HG03039 (cell line): Measurements from ENCODE around the gene NDST4.
A peak's percentile ranks its signal among the peaks of the same experiment; 100 is the strongest.

Experiments
- ATAC-seq: cut with Tn5 transposase; IDR thresholded peaks from one replicate; pipeline ENCODE4 v1.9.1; 2021; ENCODE audit warnings: mild to moderate bottlenecking, moderate library complexity; ENCODE audit not compliant: unreplicated experiment

NDST4 gene

DNA sequence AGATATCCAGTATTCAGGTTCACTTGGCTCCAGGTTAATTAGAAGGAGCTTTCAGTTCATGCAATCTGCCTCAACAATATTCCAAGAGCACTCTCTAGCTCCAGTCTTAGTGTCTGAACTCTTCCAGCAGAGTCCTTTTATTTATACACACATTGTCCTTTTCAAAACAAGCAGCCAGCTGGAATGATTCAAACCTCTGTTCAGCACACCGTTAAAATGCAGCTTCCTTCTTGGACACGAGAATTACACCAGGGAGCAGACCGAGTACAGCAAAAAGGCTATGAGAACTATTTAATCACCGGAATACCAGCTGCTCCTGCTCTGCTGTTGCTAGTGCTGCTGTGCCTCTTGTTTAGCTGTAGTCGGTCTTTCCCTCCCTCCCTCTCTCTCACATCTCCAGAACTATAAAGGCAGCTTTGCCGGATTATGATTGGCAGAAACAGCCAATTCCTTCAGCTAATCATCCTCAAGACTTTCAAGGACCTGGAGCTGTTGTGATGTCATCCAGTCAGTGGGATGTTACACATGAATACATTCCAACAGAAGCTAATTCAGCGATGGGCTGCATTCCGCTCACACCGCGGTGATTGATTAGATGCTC is at the start of gene NDST4:
NDST4 (minus strand) TSS at position 115 of the 601 bp plus-strand sequence. CDS start 36,584 bp downstream, outside the sequence.
- no peak for ATAC-seq

DNA sequence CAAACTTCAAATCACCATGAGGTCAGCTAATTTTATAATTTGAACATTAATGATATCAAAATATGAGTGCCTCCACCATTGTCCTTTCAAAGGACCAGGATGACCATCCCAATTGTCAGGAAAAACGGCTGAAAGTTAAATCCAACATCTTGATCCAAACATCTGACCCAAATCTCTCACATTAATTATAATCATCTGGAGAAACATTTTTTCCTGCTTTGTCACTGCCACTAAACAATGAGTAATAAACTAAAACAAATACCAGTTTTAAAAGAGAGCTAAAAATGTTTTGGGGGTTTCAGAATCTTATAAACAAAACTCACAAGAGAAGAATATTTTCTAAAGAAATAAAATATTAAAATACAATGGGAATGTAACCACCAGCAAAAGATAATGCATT is 45.7 kb upstream of the NDST4 start:
- no peak for ATAC-seq

DNA sequence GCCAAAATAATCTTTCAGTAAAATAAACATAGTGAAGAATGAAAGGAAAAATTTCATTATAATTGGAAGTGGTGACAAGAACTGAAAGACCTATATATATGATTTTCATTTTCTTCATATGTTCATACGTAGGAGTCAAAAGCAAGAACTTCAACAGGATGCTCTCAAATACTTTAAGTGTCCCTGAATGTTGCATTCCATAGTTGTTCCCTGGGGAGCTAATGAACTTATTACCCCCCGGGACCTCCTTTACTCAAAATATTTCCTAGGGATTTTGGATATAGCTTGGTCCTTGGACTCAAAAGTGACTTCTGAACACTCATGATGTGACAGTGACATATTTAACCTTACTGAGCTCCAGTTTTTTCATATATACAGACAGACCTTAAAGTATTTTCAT is 44.9 kb upstream of the NDST4 start:
- no peak for ATAC-seq

DNA sequence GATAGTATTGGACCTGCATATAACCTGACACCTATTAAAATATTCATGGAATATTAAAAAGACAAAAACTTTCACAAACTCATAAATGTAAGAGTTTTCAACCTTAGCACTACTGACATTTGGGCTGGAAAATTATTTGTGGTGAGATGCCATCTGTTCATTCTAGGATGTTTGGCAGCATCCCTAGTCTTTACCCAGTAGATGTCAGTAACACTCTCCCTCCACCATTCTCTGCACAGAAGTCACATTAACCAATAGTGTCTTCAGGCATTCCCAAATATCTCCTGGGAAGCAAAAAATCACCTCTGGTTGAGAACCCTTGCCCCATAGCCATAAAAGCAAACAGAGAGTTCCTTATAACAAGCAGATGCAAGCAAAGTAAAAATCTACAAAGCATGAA is 41.4 kb upstream of the NDST4 start:
- no peak for ATAC-seq

DNA sequence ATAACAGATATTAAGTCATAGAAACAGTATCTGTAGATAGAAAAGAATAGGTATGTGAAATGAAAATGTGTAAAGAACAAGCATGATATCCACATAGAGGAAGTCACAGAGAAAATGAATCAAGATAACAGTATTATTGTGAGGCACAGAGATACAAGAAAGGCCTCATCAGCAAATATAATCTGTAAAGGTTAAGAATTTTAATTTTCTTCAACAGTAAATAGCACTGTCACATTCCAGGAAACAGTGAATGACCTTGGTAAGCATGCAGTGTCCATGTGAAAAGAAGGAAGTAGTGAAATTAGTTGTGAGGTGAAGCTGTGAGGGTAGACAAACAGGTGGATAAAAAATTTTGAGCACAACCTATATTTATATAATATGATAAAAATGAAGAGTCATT is 39.5 kb upstream of the NDST4 start:
- no peak for ATAC-seq

DNA sequence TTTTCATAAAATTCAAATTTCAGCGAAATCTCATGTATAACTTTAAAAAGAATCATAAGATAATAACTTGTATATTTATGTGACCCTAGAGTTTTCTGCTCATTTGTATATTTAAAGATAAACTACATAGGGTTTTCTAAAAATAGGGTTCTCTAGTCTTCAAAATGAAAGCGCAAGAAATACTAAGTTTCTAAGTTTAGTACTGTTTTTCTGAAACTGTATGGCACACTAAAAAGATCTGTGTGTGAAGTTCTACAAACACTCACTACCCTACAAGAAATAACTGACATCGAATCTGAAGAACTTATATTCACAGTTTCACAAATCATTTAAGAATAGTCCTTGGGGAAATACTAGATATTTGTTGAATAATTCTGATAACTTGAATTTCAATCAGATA is 38.7 kb upstream of the NDST4 start:
- peak; percentile 68 for ATAC-seq

DNA sequence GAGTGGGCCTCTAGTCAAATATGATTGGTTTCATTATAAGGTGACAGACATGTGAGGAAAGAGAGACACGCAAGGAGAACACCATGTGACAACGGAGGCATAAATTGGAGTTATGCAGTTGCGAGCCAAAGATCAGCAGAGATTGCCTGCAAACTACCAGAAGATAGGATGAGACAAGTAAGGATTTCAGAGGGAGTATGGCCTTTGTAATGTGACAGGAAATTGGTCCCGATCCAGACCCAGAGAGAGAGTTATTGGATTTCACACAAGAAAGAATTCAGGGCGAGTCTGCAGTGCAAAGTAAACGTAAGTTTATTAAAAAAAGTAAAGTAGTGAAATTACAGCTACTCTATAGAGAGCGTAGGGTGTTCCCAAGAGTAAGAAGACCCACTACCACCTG is 35.7 kb upstream of the NDST4 start:
- no peak for ATAC-seq

DNA sequence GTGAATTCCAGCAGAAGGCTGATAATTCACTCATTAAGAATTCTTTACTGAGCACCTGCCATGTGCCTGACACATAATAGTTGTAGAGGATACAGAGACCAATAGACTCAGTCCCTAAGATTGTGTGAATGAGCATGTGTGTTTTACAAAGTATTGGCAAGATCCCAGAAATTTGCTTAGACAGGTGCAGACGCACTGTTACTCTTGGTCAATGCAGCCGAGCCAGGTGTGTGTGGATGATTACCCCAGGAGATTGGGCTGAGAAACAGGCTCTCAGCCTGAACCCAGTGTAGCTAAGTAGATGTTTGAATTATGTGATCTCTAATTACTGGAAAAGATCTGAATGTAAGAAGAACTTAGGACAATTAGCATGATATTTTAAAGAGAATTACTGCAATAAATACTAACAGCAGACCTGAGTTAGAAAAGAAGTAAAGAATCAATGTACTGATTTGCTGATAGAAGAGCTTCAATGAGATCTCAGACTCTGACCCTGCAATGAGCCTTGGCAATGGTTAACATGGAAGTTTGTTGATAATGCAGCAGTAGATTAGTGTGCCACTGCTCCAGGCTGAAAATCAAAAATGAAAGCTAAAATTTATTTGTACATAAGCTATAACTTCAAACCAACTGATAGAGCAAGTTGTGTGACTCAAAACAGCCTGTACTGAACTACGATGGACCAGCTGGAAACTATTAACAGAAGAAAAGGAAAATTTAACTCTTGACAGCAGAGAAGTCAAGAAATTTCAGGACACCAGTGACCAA is 32.2 kb upstream of the NDST4 start:
- ATAC-seq: no peak

DNA sequence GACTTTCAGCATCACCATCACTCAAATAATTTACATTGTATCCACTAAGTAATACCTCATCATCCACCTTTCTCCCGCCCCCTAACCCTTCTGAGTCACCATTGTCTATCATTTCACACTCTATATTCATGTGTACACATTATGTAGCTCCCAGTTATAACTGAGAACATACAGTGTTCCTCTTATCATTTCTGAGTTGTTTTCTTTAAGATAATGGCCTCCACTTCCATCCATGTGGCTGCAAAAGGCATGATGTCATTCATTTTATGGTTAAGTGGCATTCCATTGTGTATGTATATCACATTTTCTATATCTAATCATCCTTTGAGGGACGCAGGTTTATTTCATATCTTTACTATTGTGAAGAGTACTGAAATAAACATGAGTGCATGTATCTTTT is 14.6 kb upstream of the NDST4 start:
- no peak for ATAC-seq

DNA sequence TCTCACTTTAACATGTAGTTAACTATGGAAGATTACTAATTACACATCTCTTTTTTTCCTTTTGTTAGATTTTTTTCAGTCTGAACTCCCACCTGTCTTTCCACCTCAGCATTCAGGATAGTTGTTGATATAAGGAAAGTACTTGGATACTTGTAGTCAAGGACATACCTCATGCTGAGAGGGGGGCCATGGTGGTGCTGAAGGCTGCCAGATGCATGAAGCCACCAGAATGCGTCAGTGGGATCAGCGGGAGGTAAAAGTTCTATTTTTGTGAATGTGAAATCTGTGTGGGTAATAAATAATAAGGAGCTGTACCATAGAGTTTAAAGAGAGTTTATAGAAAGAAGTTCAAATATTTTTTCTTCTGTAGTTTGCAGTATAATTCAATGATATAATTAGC is 13.1 kb upstream of the NDST4 start:
- ATAC-seq: no peak

DNA sequence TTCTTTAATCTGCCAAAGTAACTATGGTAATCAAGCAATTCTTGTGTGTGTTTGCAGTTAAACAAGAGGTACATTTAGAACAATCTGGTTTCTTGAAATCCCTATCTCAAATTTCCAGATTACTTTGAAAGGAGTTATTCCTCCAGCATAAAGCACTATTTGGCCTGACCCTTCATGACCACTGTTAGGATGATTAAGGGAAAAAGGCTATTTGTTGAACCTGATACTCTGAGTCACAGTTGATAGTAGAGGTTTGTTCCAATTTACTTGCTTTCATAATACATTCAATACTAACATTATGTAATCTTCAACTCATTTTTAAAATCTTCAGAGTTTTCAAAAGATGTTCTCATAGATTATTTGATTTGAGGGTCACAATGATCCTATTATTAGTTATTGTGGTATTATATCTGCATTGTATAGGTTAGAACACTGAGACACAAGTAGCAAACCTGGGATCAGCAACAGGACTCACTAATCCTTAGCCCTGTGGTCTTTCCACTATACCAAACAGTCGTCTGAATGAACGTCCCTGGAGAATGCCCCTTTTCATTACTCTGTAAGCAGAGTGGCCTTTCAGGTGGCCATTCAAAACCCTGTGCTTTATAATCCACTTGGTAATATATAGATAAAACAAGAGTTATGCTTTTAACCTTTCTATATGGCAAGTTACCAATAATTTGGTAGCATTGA is 8.1 kb upstream of the NDST4 start:
- ATAC-seq: no peak

DNA sequence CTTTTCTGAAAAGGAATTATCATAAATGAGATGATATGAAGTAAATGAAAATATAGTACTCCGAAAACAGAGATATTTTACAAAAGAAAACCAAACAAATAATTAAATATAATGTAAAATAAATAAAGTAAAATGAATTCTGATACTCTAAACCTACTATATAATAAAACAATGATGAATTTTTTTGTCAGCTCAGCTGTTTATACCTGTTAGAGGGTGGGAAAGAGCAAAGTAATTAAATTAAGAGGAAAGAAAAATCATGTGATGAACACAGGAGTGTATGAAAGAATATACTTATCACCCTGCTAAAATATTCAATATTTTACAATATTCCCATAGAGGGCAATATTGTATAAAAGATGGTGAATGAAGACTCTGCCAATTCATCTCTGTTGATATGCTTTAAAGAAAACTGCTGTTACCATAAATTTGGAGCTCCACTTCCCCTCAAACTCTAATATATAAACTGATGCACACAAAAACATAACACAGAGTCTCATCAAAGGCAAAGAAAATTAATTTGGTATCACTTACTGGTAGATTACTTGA is 6.5 kb upstream of the NDST4 start:
- ATAC-seq: no peak

DNA sequence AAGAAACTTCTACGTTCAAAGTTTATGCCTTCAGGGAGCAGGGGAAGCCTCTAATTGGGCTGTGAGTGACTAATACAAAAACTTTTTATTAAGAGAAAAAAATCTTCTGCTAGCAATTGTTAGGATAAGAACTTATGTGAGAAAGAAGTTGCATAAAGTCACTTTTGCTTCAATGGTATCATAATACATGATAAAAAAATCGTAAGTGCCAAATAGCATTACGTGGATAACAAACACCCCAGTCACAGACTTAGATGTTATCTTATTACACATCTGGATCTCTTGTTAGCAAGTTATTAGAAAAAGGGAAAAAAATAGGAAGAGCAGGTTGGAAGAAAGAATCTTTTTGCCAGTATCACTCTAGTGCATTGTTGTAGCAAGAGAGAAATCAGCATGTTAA is 4.2 kb upstream of the NDST4 start:
- ATAC-seq: no peak

DNA sequence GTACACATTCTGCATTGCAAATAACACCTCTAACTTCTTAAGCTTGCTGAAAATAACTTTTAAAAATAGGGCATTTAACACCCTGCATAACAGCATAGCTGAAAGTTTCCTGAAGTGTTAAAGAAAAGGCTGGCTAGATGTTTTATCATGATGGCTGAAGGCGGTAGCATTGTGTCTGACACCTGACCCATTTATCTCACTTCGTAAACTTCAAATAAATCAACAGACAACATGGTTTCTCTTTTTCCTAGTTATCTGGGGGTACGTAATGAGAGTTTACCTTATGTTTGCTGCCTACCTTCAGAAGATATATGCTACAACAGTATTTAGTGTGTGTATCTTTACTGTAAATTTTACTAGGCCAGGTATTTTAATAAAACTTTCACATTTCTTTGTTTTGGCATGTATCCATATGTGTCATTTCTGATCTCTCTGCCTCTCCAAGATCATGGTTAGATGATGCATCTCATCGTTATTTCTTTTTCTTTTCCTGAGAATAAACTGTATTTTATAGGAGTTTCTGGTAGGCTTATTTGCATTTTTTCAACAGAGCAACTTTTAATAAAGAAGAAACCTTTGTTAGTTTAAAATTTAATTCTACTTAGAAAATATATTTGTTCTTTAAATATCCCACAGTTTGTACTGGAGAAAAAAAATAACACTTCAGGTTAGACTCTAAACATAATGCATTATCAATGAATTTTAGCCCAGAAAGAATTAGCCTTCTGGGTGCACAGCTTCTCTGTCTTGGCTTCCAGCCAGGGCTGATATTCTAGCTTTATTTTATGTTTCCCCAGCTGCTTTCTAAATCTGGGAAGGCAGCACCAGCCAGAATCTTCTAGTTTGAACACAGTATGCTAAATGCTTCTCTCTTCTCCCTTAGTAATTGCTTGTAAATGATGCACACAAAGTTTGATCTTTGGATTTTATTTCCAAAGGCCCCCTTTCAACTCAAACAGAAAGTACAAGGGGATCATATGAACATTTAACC is 2.9 kb downstream of the NDST4 start:
- ATAC-seq: no peak

DNA sequence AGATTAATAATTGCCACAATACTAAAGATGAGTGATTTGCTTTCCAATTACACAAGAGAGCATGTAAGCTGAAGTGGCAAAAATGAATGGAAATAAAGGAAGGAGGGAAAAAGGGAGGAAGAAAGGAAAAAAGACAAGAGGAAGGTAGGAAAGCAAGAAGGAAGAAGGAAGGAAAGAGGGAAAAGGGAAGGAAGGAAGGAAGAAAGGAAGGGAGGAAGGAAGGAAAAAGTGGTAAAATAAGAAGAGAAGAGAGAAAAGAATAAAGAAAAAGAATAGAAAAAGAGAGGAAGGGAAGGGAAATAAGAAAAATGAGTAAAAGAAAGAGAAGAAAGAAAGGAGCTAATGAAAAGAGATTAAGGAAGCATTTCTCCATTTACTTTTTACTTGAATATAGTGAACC is 4.6 kb downstream of the NDST4 start:
- ATAC-seq: no peak

DNA sequence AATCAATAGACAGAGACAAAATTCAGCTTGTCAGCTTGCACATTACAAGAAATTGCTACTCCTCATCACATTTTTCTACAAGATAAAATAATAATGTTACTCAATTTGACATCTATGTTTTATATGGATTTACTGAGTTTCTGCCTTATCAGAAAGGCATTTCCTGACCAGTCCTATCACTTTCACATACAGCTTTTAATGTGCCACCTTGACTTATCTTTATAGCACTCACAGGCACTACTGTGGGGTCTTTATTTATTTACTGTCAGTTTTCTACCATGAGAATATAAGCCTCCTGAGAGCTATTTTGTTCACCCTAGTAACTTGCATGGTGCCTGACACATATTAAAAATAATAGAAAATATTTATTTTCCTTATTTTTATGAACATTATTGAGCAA is 6.0 kb downstream of the NDST4 start:
- ATAC-seq: no peak

DNA sequence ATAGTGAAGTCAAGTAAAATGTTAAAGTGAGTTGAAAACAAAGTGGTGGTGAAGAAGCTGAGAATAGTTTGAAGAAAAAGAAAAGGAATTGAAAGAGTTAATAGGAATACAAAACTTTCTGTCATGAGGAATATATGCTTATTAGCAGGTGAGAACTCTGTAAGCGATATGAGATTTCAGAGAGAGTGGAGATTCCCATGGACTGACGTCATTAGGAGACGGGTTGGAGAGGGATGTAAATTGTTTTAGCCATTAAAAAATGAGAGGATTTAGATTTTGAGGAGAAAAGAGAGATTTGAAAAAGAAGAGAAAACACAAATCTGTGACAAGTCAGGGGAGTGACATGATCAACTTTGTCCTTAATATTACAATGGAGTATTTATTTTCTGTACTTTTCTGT is 11.7 kb downstream of the NDST4 start:
- no peak for ATAC-seq

DNA sequence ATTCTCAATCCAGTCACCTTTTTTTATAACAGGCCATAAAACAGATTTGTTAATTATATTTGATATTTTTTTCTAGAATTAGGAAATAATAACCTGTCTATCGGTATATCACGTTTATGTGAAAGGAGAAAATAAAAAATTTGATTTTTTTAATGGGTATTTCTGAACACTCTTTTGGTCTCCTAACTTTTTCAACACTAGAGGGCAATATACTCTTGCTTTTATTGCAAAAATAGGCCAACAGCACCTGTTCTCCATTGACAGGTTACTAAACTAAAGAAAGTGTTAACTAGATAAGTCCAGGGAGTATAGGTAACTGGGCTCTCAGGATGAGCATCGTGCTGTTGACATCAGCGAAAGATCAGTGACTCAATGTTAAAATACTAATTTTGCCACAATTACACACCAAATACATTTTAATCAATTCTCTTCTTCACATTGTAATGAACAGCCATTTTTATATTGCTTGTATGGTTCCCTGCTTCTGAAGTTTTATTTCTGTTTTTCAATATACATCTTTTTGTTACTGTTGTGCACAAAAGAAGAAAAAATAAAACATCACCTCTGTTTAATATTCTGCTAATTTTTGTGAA is 22.8 kb downstream of the NDST4 start:
- peak; percentile 56 for ATAC-seq

DNA sequence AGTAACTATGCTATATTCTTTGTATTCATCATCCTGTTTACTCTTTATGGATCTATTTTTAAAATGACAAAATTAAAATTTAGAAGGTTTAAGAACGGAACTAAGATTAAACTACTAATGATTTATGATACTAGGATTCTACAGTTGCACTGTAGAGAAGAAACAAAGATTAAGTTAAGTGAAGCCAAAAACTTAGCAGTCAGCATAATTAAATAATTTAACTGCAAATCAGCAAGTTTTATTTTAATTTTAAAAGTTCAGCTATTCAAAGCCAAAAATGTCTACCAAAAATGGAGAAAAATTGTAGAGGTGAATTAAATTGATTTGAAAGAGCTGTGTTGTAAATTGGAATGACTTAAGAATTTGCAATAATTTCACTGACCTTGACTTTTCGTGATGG is 30.8 kb downstream of the NDST4 start:
- no peak for ATAC-seq

DNA sequence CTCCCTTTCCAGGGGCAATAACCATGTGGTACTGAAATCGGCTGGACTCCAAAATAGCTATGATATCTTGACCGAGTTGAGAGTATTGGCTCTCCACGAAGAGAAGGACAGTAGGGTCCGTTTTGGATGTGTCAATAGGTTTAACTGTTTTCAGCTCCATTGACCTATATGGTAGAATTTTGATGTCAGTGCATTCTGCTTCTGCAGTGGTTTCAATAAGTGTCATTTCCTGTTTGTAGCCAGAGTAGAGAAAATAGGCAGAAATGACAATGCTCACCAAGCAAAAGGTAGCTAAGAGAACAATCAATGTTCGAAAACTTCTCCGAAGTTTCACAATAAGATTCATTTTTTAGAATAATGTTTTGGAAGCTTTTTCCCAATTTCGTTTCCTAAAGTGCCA is 36.7 kb downstream of the NDST4 start:
- ATAC-seq: no peak
